ENCODE data around the gene CDCA5.
A peak's percentile ranks its signal among the peaks of the same experiment; 100 is the strongest.

CDCA5 gene

GRCh38 chr11:65118097-65118837, 34.4 kb upstream of the CDCA5 start:
- no peak for TF ChIP-seq CTCF (IDR thresholded peaks at IDR 0.05; ENCODE audit: insufficient read depth, low read depth, low read length, missing control alignments)
- DNase-seq (ENCODE audit: low read depth): no peak
- H3K4me3 ChIP-seq (ENCODE audit: low read depth, low read length): no peak overlapping the region

- DNase-seq (ENCODE audit: low read depth): peak; percentile 100
- peak; percentile 92 for TF ChIP-seq CTCF (IDR thresholded peaks at IDR 0.05; ENCODE audit: insufficient read depth, low read depth, low read length, missing control alignments)
- peak within 1 kb of the TSS; percentile 67 for H3K4me3 ChIP-seq (ENCODE audit: low read depth, low read length)
Measured at GRCh38 chr11:65117206-65118096, 33.6 kb upstream of the CDCA5 start, which contains the start of gene ZNHIT2. TSS of gene ZNHIT2 (minus strand) at chr11:65117701. CDS start at chr11:65117653, 48 bp downstream.

GRCh38 chr11:65116370-65117205, 32.7 kb upstream of the CDCA5 start:
- DNase-seq (ENCODE audit: low read depth): peak; percentile 74
- peak overlapping the region; percentile 67 for H3K4me3 ChIP-seq (ENCODE audit: low read depth, low read length)
- no peak for TF ChIP-seq CTCF (IDR thresholded peaks at IDR 0.05; ENCODE audit: insufficient read depth, low read depth, low read length, missing control alignments)

- no peak for DNase-seq (ENCODE audit: low read depth)
- H3K4me3 ChIP-seq (ENCODE audit: low read depth, low read length): no peak overlapping the region
- no peak for TF ChIP-seq CTCF (IDR thresholded peaks at IDR 0.05; ENCODE audit: insufficient read depth, low read depth, low read length, missing control alignments)
Measured at GRCh38 chr11:65115361-65116082, 31.7 kb upstream of the CDCA5 start.

- no peak overlapping the region for H3K4me3 ChIP-seq (ENCODE audit: low read depth, low read length)
- no peak for TF ChIP-seq CTCF (IDR thresholded peaks at IDR 0.05; ENCODE audit: insufficient read depth, low read depth, low read length, missing control alignments)
- DNase-seq (ENCODE audit: low read depth): no peak
Measured at GRCh38 chr11:65114538-65115171, 30.8 kb upstream of the CDCA5 start.

Data from GM12865 (cell line).